IMR-90 (cell line): ENCODE data around the gene FARS2. TPM values are rescaled to one million over a fixed set of nuclear protein-coding genes. Genes with fewer than 3 reads are reported as not detected.

Experiments used
- ATAC-seq: fragments of 200-7000 bp; cut with Tn5 transposase; 2 replicates; pipeline ENCODE4 v1.9.1; 2020; ENCODE audit warnings: low read depth, mild to moderate bottlenecking, moderate library complexity
- BruUV-seq: library from RNA; stranded (reverse); fragments of 400-500 nt; replicated peaks from 2 replicates; lab custom pipeline; 2021; lab: Mats Ljungman, UMichigan
- CTCF ChIA-PET: fragments of 300-600 bp; formaldehyde crosslinking; extraction: SDS; loops from one replicate; lab custom pipeline; 2021; ENCODE audit warnings: antibody characterized with exemption; lab: Yijun Ruan, JAX
- POLR2A ChIA-PET: fragments of 300-600 bp; sonication (Branson Sonifier 250); formaldehyde crosslinking; loops from one replicate; lab custom pipeline; 2022; ENCODE audit warnings: antibody characterized with exemption; ENCODE audit not compliant: unreplicated experiment; lab: Charles Lee
- DNase-seq: peaks from one replicate; pipeline ENCODE4 v3.0.0; 2013
- H2AFZ ChIP-seq: replicated peaks from 2 replicates; pipeline ENCODE3; 2013; ENCODE audit warnings: low read length, mild to moderate bottlenecking; ENCODE audit not compliant: poor library complexity
- H2AK5ac ChIP-seq: 2 replicates; pipeline ENCODE4 v1.6.1; 2013; ENCODE audit warnings: low read depth, low read length, inconsistent platforms
- H2AK9ac ChIP-seq: replicated peaks from 2 replicates; pipeline ENCODE3; 2013; ENCODE audit warnings: mild to moderate bottlenecking, low read depth, low read length, moderate library complexity; ENCODE audit not compliant: poor library complexity
- H2BK120ac ChIP-seq: 2 replicates; pipeline ENCODE4 v1.6.1; 2013; ENCODE audit warnings: low read depth, low read length, inconsistent platforms
- H2BK15ac ChIP-seq: 3 replicates; pipeline ENCODE4 v1.6.1; 2013; ENCODE audit warnings: low read depth, low read length, inconsistent platforms
- H2BK20ac ChIP-seq: 2 replicates; pipeline ENCODE4 v1.6.1; 2013; ENCODE audit warnings: low read depth, mild to moderate bottlenecking, inconsistent platforms, low read length, moderate library complexity
- H2BK5ac ChIP-seq: 2 replicates; pipeline ENCODE4 v1.6.1; 2013; ENCODE audit warnings: mild to moderate bottlenecking, low read depth, low read length, inconsistent platforms; ENCODE audit not compliant: poor library complexity, severe bottlenecking
- H3K14ac ChIP-seq: replicated peaks from 2 replicates; pipeline ENCODE4 v1.6.1; 2013; ENCODE audit warnings: low read depth, low read length, inconsistent platforms
- H3K18ac ChIP-seq: 2 replicates; pipeline ENCODE4 v1.6.1; 2013; ENCODE audit warnings: low read depth, low read length, control low read depth
- H3K23ac ChIP-seq: 2 replicates; pipeline ENCODE4 v1.6.1; 2013; ENCODE audit warnings: low read depth, low read length, inconsistent platforms
- H3K27ac ChIP-seq: 2 replicates; pipeline ENCODE4 v1.5.1; 2013; ENCODE audit warnings: mild to moderate bottlenecking, control low read depth, low read length; ENCODE audit not compliant: insufficient read depth
- H3K27me3 ChIP-seq: 2 replicates; pipeline ENCODE4 v1.6.1; 2013; ENCODE audit warnings: low read length; ENCODE audit not compliant: control insufficient read depth, insufficient read depth
- H3K36me3 ChIP-seq: 2 replicates; pipeline ENCODE4 v1.6.1; 2013; ENCODE audit warnings: low read length, mixed read lengths; ENCODE audit not compliant: control insufficient read depth, insufficient read depth
- H3K4ac ChIP-seq: 2 replicates; pipeline ENCODE4 v1.6.1; 2013; ENCODE audit warnings: low read depth, low read length, inconsistent platforms
- H3K4me1 ChIP-seq: 2 replicates; pipeline ENCODE4 v1.6.1; 2013; ENCODE audit warnings: low read length, mixed read lengths; ENCODE audit not compliant: control insufficient read depth, insufficient read depth
- H3K4me2 ChIP-seq: 2 replicates; pipeline ENCODE4 v1.6.1; 2013; ENCODE audit warnings: low read depth, mild to moderate bottlenecking, control low read depth, low read length, moderate library complexity
- H3K4me3 ChIP-seq: 2 replicates; pipeline ENCODE4 v1.5.1; 2013; ENCODE audit warnings: low read depth, mild to moderate bottlenecking, control low read depth, low read length, moderate library complexity; ENCODE audit not compliant: insufficient read depth
- H3K56ac ChIP-seq: 2 replicates; pipeline ENCODE4 v1.6.1; 2013; ENCODE audit warnings: low read length, inconsistent platforms; ENCODE audit not compliant: insufficient read depth; ENCODE audit errors: extremely low read depth
- H3K79me1 ChIP-seq, 2 experiments: 2 replicates each; pipeline ENCODE4 v1.6.1; 2013; ENCODE audit warnings: low read length in 2 of 2, inconsistent platforms in 1 of 2, low read depth in 1 of 2
- H3K9ac ChIP-seq: 2 replicates; pipeline ENCODE4 v1.6.1; 2013; ENCODE audit warnings: low read depth, low read length, control low read depth
- H3K9me1 ChIP-seq: 2 replicates; pipeline ENCODE4 v1.6.1; 2013; ENCODE audit warnings: low read length, inconsistent platforms; ENCODE audit not compliant: insufficient read depth
- H3K9me3 ChIP-seq: 2 replicates; pipeline ENCODE4 v1.6.1; 2013; ENCODE audit warnings: low read length; ENCODE audit not compliant: control insufficient read depth, insufficient read depth
- H4K20me1 ChIP-seq: 2 replicates; pipeline ENCODE4 v1.6.1; 2013; ENCODE audit warnings: low read length, inconsistent platforms; ENCODE audit not compliant: insufficient read depth
- H4K5ac ChIP-seq: 2 replicates; pipeline ENCODE4 v1.6.1; 2013; ENCODE audit warnings: mild to moderate bottlenecking, low read depth, low read length, control low read depth
- H4K8ac ChIP-seq, 2 experiments: 2 replicates each; pipeline ENCODE4 v1.6.1; 2013; ENCODE audit warnings: low read depth in 2 of 2, low read length in 2 of 2, control low read depth in 1 of 2, inconsistent platforms in 1 of 2
- H4K91ac ChIP-seq: 2 replicates; pipeline ENCODE4 v1.6.1; 2013; ENCODE audit warnings: low read depth, low read length, inconsistent platforms; ENCODE audit not compliant: insufficient read depth
- BHLHE40 ChIP-seq: fragments of 150-350 bp; IDR thresholded peaks from 2 replicates; pipeline ENCODE4 v1.6.1; 2016; ENCODE audit warnings: mild to moderate bottlenecking, low read depth, low read length
- CEBPB ChIP-seq: IDR thresholded peaks from 2 replicates; pipeline ENCODE4 v1.6.1; 2012; ENCODE audit warnings: low read depth, low read length, improper control_type of control experiment
- CHD1 ChIP-seq: IDR thresholded peaks from 2 replicates; pipeline ENCODE4 v1.6.1; 2012; ENCODE audit warnings: low read depth, low read length, improper control_type of control experiment
- FOS ChIP-seq: fragments of 150-350 bp; IDR thresholded peaks from 2 replicates; pipeline ENCODE4 v1.6.1; 2016; ENCODE audit warnings: low read depth, low read length
- MAFK ChIP-seq: IDR thresholded peaks from 2 replicates; pipeline ENCODE4 v1.6.1; 2012; ENCODE audit warnings: low read depth, low read length, improper control_type of control experiment
- MAZ ChIP-seq: IDR thresholded peaks from 2 replicates; pipeline ENCODE4 v1.6.1; 2012; ENCODE audit warnings: low read depth, mild to moderate bottlenecking, low read length, improper control_type of control experiment, moderate library complexity, borderline replicate concordance
- MXI1 ChIP-seq: IDR thresholded peaks from 2 replicates; pipeline ENCODE4 v1.6.1; 2012; ENCODE audit warnings: low read depth, mild to moderate bottlenecking, low read length, moderate library complexity, borderline replicate concordance
- NFE2L2 ChIP-seq: fragments of 150-350 bp; IDR thresholded peaks from 2 replicates; pipeline ENCODE4 v1.6.1; 2016; ENCODE audit warnings: low read depth, mild to moderate bottlenecking, low read length
- POLR2A ChIP-seq: IDR thresholded peaks from 2 replicates; pipeline ENCODE4 v1.6.1; 2012; ENCODE audit warnings: mild to moderate bottlenecking, low read depth, low read length
- RAD21 ChIP-seq: IDR thresholded peaks from 2 replicates; pipeline ENCODE4 v1.6.1; 2012; ENCODE audit warnings: low read length, improper control_type of control experiment
- RCOR1 ChIP-seq: IDR thresholded peaks from 2 replicates; pipeline ENCODE4 v1.6.1; 2012; ENCODE audit warnings: mild to moderate bottlenecking, low read length, improper control_type of control experiment; ENCODE audit not compliant: insufficient replicate concordance
- RFX5 ChIP-seq: IDR thresholded peaks from 2 replicates; pipeline ENCODE4 v1.8.0; 2012; ENCODE audit warnings: low read depth, mild to moderate bottlenecking, low read length, moderate library complexity
- SMC3 ChIP-seq: fragments of 150-350 bp; IDR thresholded peaks from 2 replicates; pipeline ENCODE4 v1.6.1; 2016; ENCODE audit warnings: low read depth, mild to moderate bottlenecking, antibody characterized with exemption, low read length, moderate library complexity
- WGBS, 2 experiments: methylation state at CpG; one replicate each; pipeline versions ENCODE4 v1.1.5 to v1.1.7; 2013; ENCODE audit warnings: missing lambda C conversion rate in 2 of 2; ENCODE audit not compliant: insufficient read length in 1 of 2; ENCODE audit errors: extremely low coverage in 2 of 2; 5-methylcytosine and 5-hydroxymethylcytosine counted together
- dilution Hi-C: fragments of 300-500 bp; cut with HindIII; formaldehyde crosslinking; loops from one replicate; pipeline ENCODE4 v1.14.3; 2018; ENCODE audit warnings: low sequenced_read_pairs; ENCODE audit not compliant: unreplicated experiment
- in situ Hi-C: fragments of 300-500 bp; cut with MboI; formaldehyde crosslinking; loops from 3 replicates; pipeline ENCODE4 v1.14.3; 2019; ENCODE audit warnings: low sequenced_read_pairs, inconsistent platforms, mixed read lengths
- intact Hi-C: fragments of 100-400 bp; cut with micrococcal nuclease; formaldehyde crosslinking; loops from 2 replicates; pipeline ENCODE4 v1.10.0; 2022
- polyA plus RNA-seq, 3 experiments: library from polyadenylated mRNA; depleted of rRNA; stranded (reverse); fragments of >200 nt; gene quantifications; 2 replicates each; pipeline ENCODE4 v1.2.3, GENCODE V29; 2012; ENCODE audit warnings: low replicate concordance in 1 of 3
- total RNA-seq: library from RNA; depleted of rRNA; stranded (reverse); fragments of >200 nt; gene quantifications from 2 replicates; pipeline ENCODE4 v1.2.3, GENCODE V29; 2012
- TF ChIP-seq, protein P1 (sequence below): fragments of 150-350 bp; IDR thresholded peaks from 2 replicates; pipeline ENCODE4 v1.6.1; 2016; ENCODE audit warnings: low read depth, mild to moderate bottlenecking, low read length, moderate library complexity, borderline replicate concordance
- TF ChIP-seq, protein P2 (sequence below): conservative IDR thresholded peaks from 2 replicates; pipeline ENCODE4 v1.5.1; 2012; ENCODE audit warnings: mild to moderate bottlenecking, low read depth, low read length, improper control_type of control experiment
- TF ChIP-seq, protein P3 (sequence below): fragments of 150-350 bp; IDR thresholded peaks from 2 replicates; pipeline ENCODE4 v1.6.1; 2017; ENCODE audit warnings: mild to moderate bottlenecking, antibody characterized with exemption, low read length, low read depth

Gene FARS2
- total and polyA plus RNA-seq, 2 of the 4 experiments (the other 2 are of a cell fraction), result 12.1 to 28.9 TPM

DNA sequence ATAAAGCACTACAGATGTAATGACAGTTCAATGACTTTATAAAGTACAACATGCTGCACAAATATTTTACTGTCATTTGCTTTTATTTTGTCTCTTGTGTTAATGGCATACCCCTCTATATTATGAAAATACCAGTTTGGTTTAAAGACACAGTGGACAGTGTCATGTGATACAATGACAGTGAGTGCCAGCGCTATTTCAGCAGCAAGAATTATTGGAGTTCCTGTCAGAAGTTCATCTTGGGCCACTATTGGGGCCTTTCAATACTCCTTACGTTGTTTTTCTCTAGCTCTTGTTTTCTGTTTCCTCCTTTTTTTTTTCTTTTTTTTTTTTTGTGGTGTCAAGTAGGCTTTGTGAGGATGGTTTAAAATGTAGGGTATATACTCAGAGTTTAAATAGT lies 232.5 kb downstream of the FARS2 start:
- no peak overlapping the region for H3K4me2 ChIP-seq
- BruUV-seq, result no TSS peak
- TF ChIP-seq, protein P1, sequence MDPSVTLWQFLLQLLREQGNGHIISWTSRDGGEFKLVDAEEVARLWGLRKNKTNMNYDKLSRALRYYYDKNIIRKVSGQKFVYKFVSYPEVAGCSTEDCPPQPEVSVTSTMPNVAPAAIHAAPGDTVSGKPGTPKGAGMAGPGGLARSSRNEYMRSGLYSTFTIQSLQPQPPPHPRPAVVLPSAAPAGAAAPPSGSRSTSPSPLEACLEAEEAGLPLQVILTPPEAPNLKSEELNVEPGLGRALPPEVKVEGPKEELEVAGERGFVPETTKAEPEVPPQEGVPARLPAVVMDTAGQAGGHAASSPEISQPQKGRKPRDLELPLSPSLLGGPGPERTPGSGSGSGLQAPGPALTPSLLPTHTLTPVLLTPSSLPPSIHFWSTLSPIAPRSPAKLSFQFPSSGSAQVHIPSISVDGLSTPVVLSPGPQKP, result no peak
- TF ChIP-seq, protein P2, sequence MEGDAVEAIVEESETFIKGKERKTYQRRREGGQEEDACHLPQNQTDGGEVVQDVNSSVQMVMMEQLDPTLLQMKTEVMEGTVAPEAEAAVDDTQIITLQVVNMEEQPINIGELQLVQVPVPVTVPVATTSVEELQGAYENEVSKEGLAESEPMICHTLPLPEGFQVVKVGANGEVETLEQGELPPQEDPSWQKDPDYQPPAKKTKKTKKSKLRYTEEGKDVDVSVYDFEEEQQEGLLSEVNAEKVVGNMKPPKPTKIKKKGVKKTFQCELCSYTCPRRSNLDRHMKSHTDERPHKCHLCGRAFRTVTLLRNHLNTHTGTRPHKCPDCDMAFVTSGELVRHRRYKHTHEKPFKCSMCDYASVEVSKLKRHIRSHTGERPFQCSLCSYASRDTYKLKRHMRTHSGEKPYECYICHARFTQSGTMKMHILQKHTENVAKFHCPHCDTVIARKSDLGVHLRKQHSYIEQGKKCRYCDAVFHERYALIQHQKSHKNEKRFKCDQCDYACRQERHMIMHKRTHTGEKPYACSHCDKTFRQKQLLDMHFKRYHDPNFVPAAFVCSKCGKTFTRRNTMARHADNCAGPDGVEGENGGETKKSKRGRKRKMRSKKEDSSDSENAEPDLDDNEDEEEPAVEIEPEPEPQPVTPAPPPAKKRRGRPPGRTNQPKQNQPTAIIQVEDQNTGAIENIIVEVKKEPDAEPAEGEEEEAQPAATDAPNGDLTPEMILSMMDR, result no peak
- TF ChIP-seq RFX5 (no peak), MAFK (no peak), RAD21 (no peak), MXI1 (no peak), MAZ (no peak), RCOR1 (no peak), CHD1 (no peak), CEBPB (no peak), FOS (no peak), POLR2A (no peak), NFE2L2 (no peak), BHLHE40 (no peak), SMC3 (no peak)
- TF ChIP-seq, protein P3, sequence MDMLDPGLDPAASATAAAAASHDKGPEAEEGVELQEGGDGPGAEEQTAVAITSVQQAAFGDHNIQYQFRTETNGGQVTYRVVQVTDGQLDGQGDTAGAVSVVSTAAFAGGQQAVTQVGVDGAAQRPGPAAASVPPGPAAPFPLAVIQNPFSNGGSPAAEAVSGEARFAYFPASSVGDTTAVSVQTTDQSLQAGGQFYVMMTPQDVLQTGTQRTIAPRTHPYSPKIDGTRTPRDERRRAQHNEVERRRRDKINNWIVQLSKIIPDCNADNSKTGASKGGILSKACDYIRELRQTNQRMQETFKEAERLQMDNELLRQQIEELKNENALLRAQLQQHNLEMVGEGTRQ, result no peak
- no peak overlapping the region for H4K5ac ChIP-seq
- no peak overlapping the region for H2BK5ac ChIP-seq
- no peaks in the 10 kb centered on the region; a peak in 1 of 4 replicates for H3K79me1 ChIP-seq
- H3K23ac ChIP-seq, result no peak overlapping the region
- H3K27ac ChIP-seq, result no peak overlapping the region
- H3K9me1 ChIP-seq, result no peaks in the 10 kb centered on the region
- no peaks in the 10 kb centered on the region for H3K36me3 ChIP-seq
- H4K91ac ChIP-seq, result no peak overlapping the region
- intact Hi-C loops (no loop called here), in situ Hi-C loops (no loop called here), dilution Hi-C loops (no loop called here)
- no peaks in the 10 kb centered on the region for H3K9me3 ChIP-seq
- no peak overlapping the region for H4K8ac ChIP-seq
- no peaks in the 10 kb centered on the region for H3K27me3 ChIP-seq
- no peak overlapping the region for H2BK120ac ChIP-seq
- CTCF ChIA-PET, result interaction anchor here (0.7 kb wide), 1 partner anchor 1897 kb away, joined by 3 read pairs; no protein-coding TSS in a partner anchor
- H3K4me3 ChIP-seq, result no peak overlapping the region
- H4K20me1 ChIP-seq, result no peaks in the 10 kb centered on the region
- no peak overlapping the region for H2AK5ac ChIP-seq
- POLR2A ChIA-PET, result no interaction called here
- no peak overlapping the region for H3K14ac ChIP-seq
- no peak overlapping the region for H3K9ac ChIP-seq
- DNase-seq (no peak), ATAC-seq (no peak)
- no peak overlapping the region for H3K4ac ChIP-seq
- no peak overlapping the region for H2AK9ac ChIP-seq
- no peak overlapping the region for H2AFZ ChIP-seq
- WGBS, 2 experiments, result no CpG with 5 or more reads among the region's 2 CpGs
- H2BK15ac ChIP-seq, result no peak overlapping the region
- H2BK20ac ChIP-seq, result no peak overlapping the region
- H3K4me1 ChIP-seq, result peaks cover 2% of the 10 kb centered on the region; the same call in 1 of the 2 replicates
- H3K56ac ChIP-seq, result no peak overlapping the region
- H3K18ac ChIP-seq, result no peak overlapping the region
